Tongue (tissue), 2 donors: ENCODE results near the gene B4GALNT3. TPM values are rescaled to one million over a fixed set of nuclear protein-coding genes. Genes with fewer than 3 reads are reported as not detected.

Experiments
- DNase-seq: peaks from one replicate; pipeline ENCODE4 v3.0.0-alpha.2; 2015
- total RNA-seq: library from RNA; depleted of rRNA; stranded (reverse); fragments of >200 nt; gene quantifications from one replicate; pipeline ENCODE4 v1.2.3, GENCODE V29; 2014

The B4GALNT3 gene
- total RNA-seq, 1 donor from 2014 or later: 14.0 TPM

DNA sequence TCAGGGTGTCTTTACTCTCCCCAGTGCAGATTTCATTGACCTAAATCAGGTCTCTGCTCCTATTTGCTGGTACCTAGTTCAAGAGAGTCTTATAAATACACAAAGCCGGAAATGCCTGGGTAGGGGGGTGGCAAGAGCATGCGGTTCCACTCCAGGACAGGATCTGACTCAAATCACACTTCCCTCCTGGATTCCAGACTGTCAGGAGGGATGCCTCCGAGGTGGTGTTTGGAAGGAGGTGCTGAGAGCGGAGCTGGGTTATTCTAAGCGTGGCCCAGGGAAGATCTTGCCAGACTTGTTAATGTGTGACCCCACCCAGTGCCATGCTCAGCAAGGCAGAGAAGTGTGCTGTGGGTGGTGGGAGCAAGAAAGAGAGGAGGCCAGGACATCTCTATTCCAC, 49.8 kb downstream of the B4GALNT3 start:
- peak; percentile 34 for DNase-seq

GRCh38 chr12:510071-510825, 50.5 kb downstream of the B4GALNT3 start:
- DNase-seq: no peak

DNA sequence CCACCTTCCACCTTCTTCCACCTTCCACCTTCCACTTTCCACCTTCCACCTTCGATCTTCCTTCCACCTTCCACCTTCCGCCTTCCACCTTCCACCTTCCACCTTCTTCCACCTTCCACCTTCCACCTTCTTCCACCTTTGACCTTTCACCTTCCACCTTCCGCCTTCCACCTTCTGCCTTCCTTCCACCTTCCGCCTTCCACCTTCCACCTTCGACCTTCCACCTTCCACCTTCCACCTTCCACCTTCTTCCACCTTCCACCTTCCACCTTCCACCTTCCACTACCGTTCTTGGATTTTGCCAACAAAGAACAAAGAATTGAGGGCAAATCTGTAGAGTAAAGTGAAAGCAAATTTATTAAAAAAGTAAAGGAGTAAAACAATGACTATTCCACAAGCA, 53.2 kb downstream of the B4GALNT3 start:
- no peak for DNase-seq

DNA sequence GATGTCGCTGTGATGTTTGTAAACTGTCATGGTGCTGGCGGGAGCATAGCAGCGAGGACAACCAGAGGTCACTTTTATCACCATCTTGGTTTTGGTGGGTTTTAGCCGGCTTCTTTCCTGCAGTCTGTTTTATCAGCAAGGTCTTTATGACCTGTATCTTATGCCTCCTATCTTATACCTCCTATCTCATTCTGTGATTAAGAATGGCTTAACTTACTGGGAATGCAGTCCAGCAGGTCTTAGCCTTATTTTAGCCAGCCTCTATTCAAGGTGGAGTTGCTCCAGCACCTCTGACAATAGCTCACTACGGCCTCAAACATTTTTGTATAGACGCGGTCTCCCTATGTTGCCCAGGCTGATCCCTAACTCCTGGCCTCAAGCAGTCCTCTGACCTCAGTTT, 53.7 kb downstream of the B4GALNT3 start:
- DNase-seq: no peak

DNA sequence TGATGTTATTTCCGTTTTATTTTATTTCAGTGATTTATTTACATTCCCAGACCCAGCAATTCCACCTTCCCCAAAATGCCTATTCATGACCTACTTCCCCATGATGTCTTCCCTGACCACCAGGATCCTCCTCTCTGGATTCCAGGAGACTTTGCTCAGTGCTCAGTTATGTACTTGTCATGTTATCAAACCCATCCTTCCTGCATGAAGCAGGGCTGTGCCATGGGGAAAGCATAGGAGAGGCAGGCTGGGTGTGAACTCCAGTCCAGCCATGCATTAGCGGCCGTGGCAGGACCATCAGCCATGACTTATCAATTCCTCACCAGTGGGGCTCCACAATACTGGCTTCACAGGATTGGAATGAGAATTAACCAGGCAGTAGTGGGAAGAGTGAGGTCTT, 57.8 kb downstream of the B4GALNT3 start:
- DNase-seq: no peak

DNA sequence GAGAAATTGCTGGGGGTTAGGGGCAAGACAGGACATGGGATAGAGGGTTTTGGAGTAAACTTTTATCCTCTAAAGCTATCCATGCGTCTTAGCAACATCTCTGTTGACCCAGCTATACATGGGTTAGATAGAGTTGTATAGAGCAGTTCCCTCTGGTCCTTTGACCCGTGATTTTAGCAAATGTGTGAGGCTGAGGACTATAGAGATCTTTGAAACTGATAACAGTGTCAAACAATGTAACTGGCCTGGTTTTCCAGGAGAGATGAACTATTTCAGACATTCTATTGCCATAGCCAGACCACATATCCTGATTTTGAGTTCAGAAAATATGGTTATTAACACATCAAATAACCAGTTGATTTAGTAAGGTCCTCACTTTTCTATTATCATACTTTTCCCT, 60.4 kb downstream of the B4GALNT3 start:
- DNase-seq: no peak

DNA sequence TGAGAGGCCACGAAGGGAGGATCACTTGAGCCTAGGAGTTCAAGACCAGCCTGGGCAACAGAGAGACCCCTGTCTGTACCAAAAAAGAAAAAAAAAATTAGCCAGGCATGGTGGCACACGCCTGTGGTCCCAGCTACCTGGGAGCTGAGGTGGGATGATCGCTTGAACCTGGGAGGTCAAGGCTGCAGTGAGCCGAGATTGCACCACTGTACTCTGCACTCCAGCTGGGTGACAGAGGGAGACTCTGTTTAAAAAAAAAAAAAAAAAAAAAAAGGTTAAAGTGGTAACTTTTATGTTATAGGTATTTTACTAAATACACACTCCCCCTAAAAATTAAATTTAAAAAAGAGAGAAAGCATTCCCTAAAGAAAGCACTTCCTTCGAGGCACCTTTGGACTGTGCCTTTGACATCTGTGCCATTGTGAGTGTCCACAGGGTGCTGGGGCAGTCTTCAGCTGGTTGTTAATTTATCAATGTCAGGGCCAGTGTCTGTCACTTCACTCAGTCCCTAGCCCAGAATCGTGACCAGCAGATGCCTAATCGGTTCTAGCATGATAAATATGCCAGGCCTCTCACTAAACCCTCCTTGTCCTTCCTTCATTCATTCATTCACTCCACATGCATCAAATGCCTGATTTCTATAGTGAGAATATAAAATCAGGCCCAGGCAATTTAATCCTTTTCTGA, 63.1 kb downstream of the B4GALNT3 start:
- DNase-seq: no peak

GRCh38 chr12:524167-524951, 64.6 kb downstream of the B4GALNT3 start:
- DNase-seq: no peak

DNA sequence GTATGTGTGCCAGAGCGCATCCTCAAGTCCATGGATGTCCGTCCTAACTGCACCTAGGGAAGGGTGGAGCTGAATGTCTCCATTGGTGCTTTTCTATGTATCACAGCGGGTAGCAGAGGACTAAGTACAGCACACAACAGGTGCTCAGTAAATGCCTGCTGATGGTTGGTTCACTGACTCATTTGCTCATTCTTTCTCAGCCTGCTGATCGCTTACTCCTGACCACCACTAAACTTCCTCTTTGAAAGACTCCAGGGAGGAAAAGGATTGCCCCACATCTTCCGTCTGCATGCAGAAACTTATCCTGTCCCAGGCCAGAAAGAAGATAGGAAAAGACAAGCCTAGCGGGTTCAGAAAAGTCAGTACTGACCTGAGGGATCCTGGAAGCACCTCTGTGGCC, 66.3 kb downstream of the B4GALNT3 start:
- no peak for DNase-seq

DNA sequence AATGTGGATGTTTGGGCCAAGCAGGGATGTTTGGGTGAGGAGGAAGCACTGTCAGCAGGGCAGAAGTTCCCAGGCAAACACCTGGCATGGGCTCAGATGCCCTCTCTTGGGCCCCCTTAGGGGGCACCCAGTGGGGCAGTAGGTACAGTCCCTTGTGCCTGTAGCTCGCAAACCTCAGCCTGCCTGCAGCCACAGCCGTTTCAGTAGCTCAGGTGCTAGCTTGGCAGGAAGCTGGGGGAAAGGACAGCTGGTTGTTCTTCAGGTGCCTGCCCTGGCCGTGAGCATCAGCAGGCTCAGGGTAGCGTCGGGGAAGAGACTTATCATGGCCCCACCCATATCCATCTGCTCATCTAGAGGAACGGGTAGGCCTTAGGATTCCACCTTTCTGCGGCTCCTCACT, 67.5 kb downstream of the B4GALNT3 start:
- DNase-seq: no peak

- no peak for DNase-seq
These were observed 68.0 kb downstream of the B4GALNT3 start for GRCh38 chr12:527729-528128.

- no peak for DNase-seq
These were observed 70.6 kb downstream of the B4GALNT3 start for GRCh38 chr12:530308-530707.

DNA sequence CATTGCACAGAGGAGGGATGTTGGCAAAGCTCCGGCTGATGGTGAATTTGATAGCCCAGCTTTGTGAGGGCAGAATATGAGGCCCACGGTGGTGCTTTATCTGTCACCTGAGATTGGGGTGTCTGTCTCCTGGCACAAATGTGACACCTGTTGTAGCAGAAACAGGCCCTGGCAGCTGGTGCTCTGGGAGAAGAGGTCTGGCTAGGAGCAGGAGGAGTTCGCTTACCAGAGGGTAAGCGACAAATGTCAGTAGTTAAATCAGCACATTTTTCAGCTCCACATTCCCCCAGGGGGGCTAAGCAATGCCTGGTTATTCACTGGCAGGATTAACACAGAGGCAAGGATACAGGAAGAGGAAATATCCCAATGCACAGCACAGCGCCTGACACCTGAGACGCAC, 71.1 kb downstream of the B4GALNT3 start:
- peak; percentile 50 for DNase-seq

DNA sequence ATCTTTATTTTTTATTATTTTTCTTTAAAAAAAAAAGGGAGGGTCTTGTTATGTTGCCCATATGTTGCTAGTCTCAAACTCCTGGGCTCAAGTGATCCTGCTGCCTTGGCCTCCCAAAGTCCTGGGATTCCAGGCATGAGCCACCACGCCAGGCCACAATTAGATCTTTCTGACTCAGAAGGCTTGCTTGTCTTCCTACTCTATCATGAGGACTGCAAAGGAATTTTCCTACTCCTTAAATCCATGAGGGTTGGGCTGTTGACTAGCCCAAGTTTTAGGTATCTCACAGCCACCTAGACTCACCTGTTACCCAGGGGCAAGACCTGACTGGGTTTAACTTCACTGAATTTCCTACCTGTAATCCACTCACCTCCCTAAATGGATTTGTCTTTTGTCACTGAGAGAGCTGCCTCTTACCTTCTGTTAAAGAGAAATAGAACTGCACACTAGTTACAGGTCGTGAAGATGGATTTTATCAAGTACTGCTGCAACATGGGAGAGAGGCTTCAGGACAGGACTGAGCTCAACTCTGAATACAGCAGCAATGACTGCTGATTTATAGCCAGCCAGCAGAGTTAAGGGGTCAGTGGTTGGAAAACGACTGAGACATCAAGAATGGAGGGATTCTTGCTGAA, 72.3 kb downstream of the B4GALNT3 start:
- DNase-seq: no peak

- DNase-seq: peak; percentile 54
These were observed 73.3 kb downstream of the B4GALNT3 start for GRCh38 chr12:532908-533565.

DNA sequence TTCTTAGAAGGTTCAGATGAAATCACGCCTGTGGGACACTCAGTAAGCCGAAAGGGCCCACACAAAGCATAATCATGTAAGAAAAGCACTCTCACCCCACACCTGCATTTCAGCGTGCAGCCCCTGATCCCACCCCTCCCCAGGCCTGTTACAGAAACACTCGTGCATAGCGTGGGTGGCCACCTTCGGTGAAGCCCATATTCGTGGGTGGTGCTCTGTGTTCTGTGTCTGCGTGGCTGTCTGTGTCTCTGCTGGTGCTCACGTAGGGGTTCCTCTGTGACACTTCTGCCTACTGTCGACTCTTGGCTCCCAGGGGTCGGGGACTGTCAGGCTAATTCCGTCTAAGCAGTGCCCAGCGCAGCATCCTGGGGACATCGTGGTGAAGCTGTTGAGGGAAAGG, 74.0 kb downstream of the B4GALNT3 start:
- no peak for DNase-seq

GRCh38 chr12:534216-534615, 74.5 kb downstream of the B4GALNT3 start:
- no peak for DNase-seq

DNA sequence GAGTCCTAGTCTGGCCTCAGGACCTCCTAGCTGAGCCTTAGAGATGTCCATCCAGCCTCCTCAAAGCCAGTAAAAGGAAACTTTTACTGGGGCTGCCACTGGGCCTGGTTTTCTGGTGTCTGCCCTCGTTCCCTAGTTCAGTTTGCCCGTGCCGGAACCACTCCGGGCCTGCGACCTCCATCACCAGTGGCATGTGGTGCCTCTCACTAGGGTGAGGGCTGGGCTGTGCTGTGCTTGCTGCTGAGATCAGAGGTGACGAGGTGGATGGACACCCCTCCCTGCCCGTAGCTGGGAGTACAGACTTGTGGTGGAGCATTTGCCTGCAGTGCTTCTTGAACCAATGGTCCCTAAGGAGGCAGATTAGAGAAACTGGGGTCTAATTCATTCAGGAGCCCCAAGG, 75.7 kb downstream of the B4GALNT3 start:
- no peak for DNase-seq

DNA sequence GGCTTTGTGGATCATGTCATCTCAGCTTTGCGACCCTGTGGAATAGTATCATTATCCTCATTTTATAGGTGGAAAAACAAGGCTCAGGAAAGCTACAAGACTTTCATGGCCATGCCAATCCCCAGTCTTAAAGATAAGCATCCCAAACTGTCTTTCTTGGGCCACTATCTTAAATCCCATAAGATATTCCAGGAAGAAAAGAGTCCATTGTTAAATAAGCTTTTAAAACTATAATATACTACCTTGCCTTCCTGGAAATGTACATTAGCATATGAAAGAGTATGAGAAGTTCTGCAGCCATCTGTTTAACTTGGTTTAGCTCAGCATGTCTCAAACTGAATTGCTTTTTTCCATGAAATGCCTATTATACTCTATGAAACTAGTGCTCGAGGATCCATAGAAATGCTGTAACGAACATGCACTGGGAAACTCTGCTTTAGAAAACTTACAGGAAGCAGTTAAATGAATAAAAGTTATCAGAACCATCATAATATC, 77.1 kb downstream of the B4GALNT3 start:
- DNase-seq: no peak

DNA sequence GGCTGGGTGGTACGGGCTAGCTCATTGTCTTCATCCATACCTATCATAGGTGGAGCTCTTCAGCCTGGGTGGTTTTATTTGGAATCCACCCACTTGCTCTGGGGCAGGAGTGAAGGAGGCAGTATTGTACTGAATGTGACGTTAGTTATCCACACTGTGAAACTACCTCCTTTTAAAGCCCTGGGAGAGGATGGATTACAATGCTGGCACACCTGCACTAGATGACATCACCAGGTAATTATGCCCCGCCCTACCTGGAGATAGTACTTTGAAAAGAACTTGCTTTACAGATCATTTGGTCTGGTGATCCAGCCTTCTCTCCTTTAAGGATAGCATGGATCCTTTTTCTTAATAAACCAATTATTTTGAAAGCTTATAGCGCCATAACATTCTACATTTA, 78.0 kb downstream of the B4GALNT3 start:
- DNase-seq: peak; percentile 62

- DNase-seq: peak; percentile 73
These were observed 79.2 kb downstream of the B4GALNT3 start for GRCh38 chr12:538731-539539.
